Transverse colon (tissue), 4 donors: ENCODE results near the gene PTX4.

ENCODE experiments used
- CTCF ChIP-seq, 5 experiments: fragments of 200-600 bp in 3 of 5; fragments of 450-650 bp in 2 of 5; sonication (generic) in 3 of 5; IDR thresholded peaks; 1 replicate in 2 of 5; 2 replicates in 3 of 5; pipeline ENCODE4 v1.5.1; 2016 to 2017; ENCODE audit warnings: antibody characterized with exemption in 5 of 5, inconsistent platforms in 3 of 5, mild to moderate bottlenecking in 2 of 5, moderate library complexity in 1 of 5
- EP300 ChIP-seq: sonication (generic); formaldehyde crosslinking; IDR thresholded peaks from one replicate; pipeline ENCODE4 v1.6.1; 2017; ENCODE audit warnings: antibody characterized with exemption, low read depth
- POLR2A ChIP-seq: fragments of 450-650 bp; IDR thresholded peaks from one replicate; pipeline ENCODE4 v1.6.1; 2016; ENCODE audit warnings: antibody characterized with exemption, mild to moderate bottlenecking, moderate library complexity
- POLR2AphosphoS5 ChIP-seq, 3 donors: sonication (generic); formaldehyde crosslinking; IDR thresholded peaks; one replicate each; pipeline ENCODE4 v1.6.1; 2016; ENCODE audit warnings: antibody characterized with exemption in 3 of 3

- TF ChIP-seq CTCF (IDR thresholded peaks at IDR 0.05) (no peak), POLR2A (no peak), POLR2AphosphoS5 (IDR thresholded peaks at IDR 0.05) (no peak), EP300 (no peak)
These were observed 42.3 kb downstream of the PTX4 start for GRCh38 chr16:1446296-1447080.
